GM12892 (cell line): ENCODE measurements around the gene USH1G.
"Not testable (repeated sequence)": the region's sequence is repeated elsewhere in the genome, so short reads cannot be mapped to it uniquely, and the experiment has no call there.

Source experiments
- POLR2A ChIP-seq: IDR thresholded peaks from 2 replicates; pipeline ENCODE4 v1.6.1; 2011; ENCODE audit warnings: low read depth, low read length, control low read depth
- POLR2AphosphoS5 ChIP-seq: IDR thresholded peaks from 2 replicates; pipeline ENCODE4 v1.6.1; 2011; ENCODE audit warnings: low read depth, low read length, control low read depth

DNA sequence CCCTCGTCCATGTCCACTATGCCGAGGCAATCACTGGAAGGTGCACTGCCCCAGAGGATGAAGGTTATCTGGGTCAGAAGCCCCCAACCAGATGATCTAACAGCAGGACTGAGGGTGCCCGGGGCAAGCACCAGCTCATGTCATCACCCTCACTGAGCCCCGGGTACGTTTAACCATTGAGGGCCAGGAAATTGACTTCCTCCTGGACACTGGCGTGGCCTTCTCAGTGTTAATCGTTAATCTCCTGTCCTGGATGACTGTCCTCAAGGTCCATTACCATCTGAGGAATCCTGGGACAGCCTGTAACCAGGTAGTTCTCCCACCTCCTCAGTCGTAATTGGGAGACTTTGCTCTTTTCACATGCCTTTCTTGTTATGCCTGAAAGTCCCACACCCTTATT is 11.6 kb downstream of the USH1G start:
- not testable (repeated sequence) for TF ChIP-seq POLR2A, POLR2AphosphoS5
